Erythroblast (primary cell): Measurements from ENCODE around the gene RBPJL.

Experiments
- GATA1 ChIP-seq: IDR thresholded peaks from 2 replicates; pipeline ENCODE4 v1.6.1; 2011; ENCODE audit warnings: low read depth, mild to moderate bottlenecking, control low read depth, low read length, moderate library complexity
- POLR2A ChIP-seq: IDR thresholded peaks from 2 replicates; pipeline ENCODE4 v1.6.1; 2011; ENCODE audit warnings: mild to moderate bottlenecking, low read length

- TF ChIP-seq POLR2A = no peak
- no peak for TF ChIP-seq GATA1
Observed at GRCh38 chr20:45317826-45318225, 11.2 kb downstream of the RBPJL start.
